Fibroblast of upper back skin (primary cell): ENCODE measurements around the gene GPC6.
A peak's percentile ranks its signal among the peaks of the same experiment; 100 is the strongest.

Source experiments
- DNase-seq: peaks from one replicate; pipeline ENCODE4 v3.0.0-alpha.2; 2013

Gene GPC6

GRCh38 chr13:94079876-94080275 lies 853.3 kb downstream of the GPC6 start:
- peak; percentile 72 for DNase-seq

DNA sequence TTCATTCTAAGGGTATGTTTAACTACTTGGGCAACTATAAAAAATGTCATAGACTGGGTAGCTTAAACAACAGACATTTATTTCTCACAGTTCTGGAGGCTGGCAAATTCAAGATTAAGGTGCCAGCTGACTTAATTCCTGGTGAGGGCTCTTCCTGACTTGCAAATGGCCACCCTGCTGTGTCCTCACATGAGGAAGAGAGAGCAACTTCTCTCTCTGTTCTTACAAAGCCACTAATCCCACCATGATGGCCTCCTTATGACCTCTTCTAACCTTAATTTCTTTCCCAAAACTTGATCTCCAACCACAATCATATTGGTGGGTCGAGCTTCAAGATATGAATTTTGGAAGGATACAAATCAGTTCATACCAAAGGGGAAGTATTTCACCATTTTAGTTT lies 853.9 kb downstream of the GPC6 start:
- DNase-seq, result no peak

DNA sequence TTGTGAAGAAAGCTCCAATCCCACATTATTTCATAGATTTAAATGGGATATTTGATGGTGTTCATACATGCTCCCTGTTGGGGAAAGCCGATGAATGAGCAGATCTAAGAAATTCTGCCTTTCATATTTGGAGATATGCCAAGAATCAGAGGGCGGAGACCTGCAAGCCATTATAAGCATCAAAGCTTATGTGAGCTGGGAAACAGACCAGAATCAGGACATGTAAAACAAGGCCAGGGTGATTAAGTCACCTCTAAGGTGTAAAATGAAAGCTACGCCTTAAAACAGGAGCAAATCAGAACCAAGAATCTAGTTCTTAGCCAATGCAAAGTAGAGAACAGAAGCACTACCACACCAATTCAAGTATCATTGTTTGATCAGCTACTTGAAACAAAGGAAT lies 860.5 kb downstream of the GPC6 start:
- no peak for DNase-seq

DNA sequence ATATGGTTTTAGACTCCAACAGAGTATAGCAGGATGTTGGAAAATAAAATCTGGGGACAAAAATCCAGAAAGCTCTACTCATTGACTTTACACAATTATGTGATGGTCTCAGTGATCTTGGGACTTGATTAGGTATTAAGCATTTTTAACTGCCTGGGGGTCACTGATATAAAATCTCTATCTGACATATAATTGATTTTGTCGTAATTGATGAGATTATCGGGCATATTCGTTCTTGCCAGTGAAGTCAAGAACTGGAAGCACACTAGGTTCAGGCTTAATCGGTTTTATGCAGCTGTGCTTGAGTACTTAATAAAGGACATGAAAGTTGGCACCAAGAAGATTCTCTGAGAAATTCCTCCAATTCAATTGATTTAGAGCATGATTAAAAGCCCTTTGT lies 862.1 kb downstream of the GPC6 start:
- no peak for DNase-seq

GRCh38 chr13:94090773-94091480 lies 864.3 kb downstream of the GPC6 start:
- DNase-seq, result no peak

GRCh38 chr13:94093652-94094315 lies 867.2 kb downstream of the GPC6 start:
- DNase-seq, result peak; percentile 83

- peak; percentile 35 for DNase-seq
Measured at GRCh38 chr13:94109715-94110374, 883.2 kb downstream of the GPC6 start.

DNA sequence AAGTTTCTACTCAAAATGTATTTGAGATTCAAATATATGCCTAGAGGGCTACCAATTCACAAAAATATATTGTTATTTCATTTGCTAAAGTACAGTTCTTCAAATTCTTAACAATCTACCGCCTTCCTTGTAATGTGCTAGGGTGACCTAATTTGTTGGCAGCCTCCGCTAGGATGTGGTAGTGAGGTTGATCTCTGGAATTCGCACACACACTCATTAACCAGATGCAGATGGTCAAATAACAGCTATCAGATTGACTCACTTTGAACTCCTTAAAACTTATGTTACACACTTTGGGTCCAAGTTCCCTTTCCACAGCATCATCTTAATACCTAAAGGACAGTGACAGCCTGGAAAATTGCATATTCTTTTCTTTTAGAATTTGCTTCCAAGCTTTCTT lies 885.6 kb downstream of the GPC6 start:
- peak; percentile 97 for DNase-seq

DNA sequence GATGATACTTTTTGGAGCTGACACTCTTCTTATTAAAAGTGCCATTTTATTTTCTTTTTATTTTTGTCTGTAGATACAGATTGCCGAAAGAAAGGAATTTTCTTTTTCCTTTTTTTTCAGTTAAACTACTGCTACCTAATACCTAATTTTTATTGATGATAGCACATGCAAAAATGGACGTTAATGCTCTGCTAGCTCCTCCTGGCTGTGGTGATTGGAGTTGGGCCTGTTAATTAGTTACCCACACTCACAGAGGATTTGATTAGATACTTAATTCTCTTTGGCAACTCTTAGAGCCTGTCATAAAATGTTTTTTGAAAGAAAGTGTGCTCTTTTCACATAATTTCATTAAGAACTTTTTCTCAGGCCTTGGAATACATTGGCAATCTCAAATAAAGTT lies 886.1 kb downstream of the GPC6 start:
- DNase-seq, result no peak

DNA sequence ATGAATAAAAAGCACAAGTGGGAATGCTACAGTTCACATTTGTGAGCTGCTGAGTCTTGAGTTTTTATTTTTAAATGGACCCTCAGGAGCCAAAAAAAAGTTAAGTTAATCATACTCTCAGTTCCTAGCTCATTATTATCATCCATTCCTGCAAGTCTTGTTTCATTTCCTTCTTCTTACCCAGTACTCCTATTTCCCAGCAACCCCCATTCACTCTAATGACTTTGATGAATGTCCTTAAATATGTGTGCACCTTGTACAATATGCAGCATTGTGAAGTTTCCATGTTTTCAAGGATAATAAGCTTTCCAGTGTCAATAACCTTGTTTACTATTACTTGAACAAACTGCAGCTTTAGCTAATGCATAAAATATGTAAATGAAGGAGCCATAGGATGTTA lies 886.6 kb downstream of the GPC6 start:
- no peak for DNase-seq

DNA sequence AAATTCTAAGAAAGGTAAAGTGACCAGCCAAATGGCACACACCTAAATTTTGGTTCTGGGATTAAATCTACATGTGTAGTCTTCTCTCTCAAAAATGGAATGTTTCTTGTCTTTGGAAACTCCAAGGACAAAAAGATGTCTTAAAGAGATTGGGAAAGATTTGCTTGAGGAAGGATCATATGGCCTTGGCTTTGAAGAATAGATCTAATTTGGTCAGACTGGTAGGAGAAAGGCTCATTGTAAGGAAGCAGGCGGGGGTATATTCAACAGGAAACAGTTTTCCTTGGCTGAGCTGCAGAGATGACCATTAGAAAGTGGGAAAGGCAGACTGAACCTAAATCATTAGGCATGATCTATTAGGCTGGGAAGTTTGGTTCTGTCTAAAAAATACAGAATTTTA lies 887.6 kb downstream of the GPC6 start:
- DNase-seq, result no peak

- no peak for DNase-seq
Measured at GRCh38 chr13:94115054-94115453, 888.4 kb downstream of the GPC6 start.

- DNase-seq, result no peak
Measured at GRCh38 chr13:94119360-94119936, 892.8 kb downstream of the GPC6 start.

- DNase-seq, result no peak
Measured at GRCh38 chr13:94120878-94121277, 894.3 kb downstream of the GPC6 start.

GRCh38 chr13:94121686-94122085 lies 895.1 kb downstream of the GPC6 start:
- peak; percentile 75 for DNase-seq

DNA sequence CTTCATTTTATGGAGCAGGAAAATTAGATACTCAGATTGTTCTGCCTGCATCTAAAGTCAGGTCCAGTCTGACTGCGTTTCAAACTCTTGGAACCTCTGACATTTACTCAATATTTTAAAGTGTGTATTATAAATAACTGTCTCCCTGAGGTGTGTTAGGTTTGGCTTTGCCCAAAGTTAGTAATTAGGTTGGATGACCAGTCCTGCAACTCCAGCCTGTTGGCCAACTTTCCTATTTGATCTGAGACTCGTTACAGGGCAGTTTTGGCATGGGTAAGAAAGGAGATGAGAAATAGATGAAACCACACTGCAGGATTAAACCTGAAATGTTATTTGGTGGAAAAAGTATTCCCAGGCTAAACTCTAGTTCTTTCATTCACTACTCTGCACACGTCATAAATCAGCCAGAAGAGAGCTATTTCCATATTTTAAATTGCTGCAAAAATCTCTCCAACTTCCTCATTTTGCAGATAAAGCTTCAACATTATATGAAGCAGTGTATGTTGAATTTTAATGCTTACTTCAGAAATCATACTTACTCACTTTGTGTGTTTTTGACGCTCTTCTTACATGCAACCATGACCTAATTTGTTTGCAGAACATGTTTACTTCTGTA lies 895.8 kb downstream of the GPC6 start:
- DNase-seq, result no peak

- DNase-seq, result no peak
Measured at GRCh38 chr13:94123557-94123956, 897.0 kb downstream of the GPC6 start.

- DNase-seq, result no peak
Measured at GRCh38 chr13:94128430-94128829, 901.8 kb downstream of the GPC6 start.

GRCh38 chr13:94129490-94129894 lies 902.9 kb downstream of the GPC6 start:
- DNase-seq, result no peak

GRCh38 chr13:94138831-94139230 lies 912.2 kb downstream of the GPC6 start:
- no peak for DNase-seq

GRCh38 chr13:94139393-94139995 lies 912.9 kb downstream of the GPC6 start:
- no peak for DNase-seq

DNA sequence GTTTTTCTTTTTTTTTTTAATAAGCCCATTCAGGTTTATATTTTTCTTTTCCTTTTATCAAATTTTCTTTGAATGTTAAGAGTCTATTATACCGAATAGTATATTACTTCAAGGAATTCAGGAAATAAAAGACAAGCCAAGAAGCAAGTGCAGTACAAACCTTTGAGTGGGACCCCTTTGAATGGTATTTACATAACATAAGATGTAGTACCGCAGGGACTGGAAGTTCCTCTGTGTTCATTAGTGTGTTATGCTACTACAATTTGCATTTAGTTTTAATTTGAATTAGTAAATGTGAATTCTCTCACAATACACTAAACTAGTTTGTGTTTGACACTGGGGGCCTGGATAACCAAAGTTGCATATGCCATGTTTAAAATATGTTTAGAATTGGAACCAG lies 913.4 kb downstream of the GPC6 start:
- no peak for DNase-seq

GRCh38 chr13:94140511-94140910 lies 913.9 kb downstream of the GPC6 start:
- no peak for DNase-seq
